Testis (tissue), 3 donors: ENCODE results near the gene TBX20. TPM values are rescaled to one million over a fixed set of nuclear protein-coding genes. Genes with fewer than 3 reads are reported as not detected.
"Not testable (repeated sequence)": the region's sequence is repeated elsewhere in the genome, so short reads cannot be mapped to it uniquely, and the experiment has no call there.

Experiments used
- DNase-seq: peaks from one replicate; pipeline ENCODE4 v3.0.0-alpha.2; 2019
- H3K27ac ChIP-seq, 2 donors: fragments of 200-600 bp; sonication (generic); one replicate each; pipeline ENCODE4 v1.5.1; 2019
- H3K27me3 ChIP-seq: fragments of 200-600 bp; sonication (generic); one replicate; pipeline ENCODE4 v1.5.1; 2019
- H3K36me3 ChIP-seq: fragments of 200-600 bp; sonication (generic); one replicate; pipeline ENCODE4 v1.5.1; 2017; ENCODE audit warnings: low read depth; ENCODE audit errors: missing control alignments
- H3K4me1 ChIP-seq: fragments of 200-600 bp; sonication (generic); one replicate; pipeline ENCODE4 v1.5.1; 2019
- H3K4me3 ChIP-seq, 2 donors: fragments of 200-600 bp; sonication (generic); one replicate each; pipeline ENCODE4 v1.5.1; 2017 to 2019
- H3K9me3 ChIP-seq: fragments of 200-600 bp; sonication (generic); one replicate; pipeline ENCODE4 v1.5.1; 2017
- WGBS, 2 donors: methylation state at CpG; one replicate each; pipeline ENCODE4 v1.1.5; 2018; 5-methylcytosine and 5-hydroxymethylcytosine counted together
- intact Hi-C: fragments of 100-400 bp; cut with DNase I; formaldehyde crosslinking; loops from one replicate; pipeline ENCODE4 v1.15.1; 2023; ENCODE audit warnings: low total_unique reads
- polyA plus RNA-seq: library from polyadenylated mRNA; stranded (reverse); fragments of 350-450 nt; fragmentation: Illumina TruSeq; extraction: RNeasy Lipid Tissue Mini Kit (QIAGEN cat#74804); gene quantifications from one replicate; pipeline ENCODE4 v1.2.3, GENCODE V29; 2014; ENCODE audit warnings: low read depth, low replicate concordance; ENCODE audit not compliant: insufficient read depth
- total RNA-seq, 2 donors: library from RNA; depleted of rRNA; stranded (reverse); fragments of >200 nt; gene quantifications; one replicate each; pipeline ENCODE4 v1.2.3, GENCODE V29; 2016

The TBX20 gene
- total and polyA plus RNA-seq, 3 donors from 2014 or later, result 0.63 to 3.8 (median 2.8) TPM

DNA sequence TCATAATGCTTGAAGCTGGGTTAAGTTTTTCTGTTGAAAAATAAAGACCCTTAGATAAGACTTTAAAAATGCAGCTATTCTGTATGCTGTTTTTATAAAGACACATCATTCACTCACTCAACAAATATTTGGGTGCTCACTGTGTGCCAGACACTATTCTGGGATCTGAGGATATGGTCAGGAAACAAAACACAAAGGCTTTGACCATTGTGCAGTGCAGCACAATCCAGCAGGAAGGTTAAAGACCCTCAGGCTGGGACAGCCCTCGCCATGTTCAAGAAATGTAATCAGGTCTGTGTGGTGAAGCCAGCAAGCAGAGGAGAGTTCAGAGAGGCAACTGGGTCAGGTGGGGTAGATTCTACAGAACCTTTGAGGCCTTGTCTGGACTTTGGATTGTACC is 31.5 kb downstream of the TBX20 start:
- H3K4me1 ChIP-seq, H3K36me3 ChIP-seq, DNase-seq, H3K9me3 ChIP-seq, H3K27me3 ChIP-seq, H3K27ac ChIP-seq, H3K4me3 ChIP-seq, intact Hi-C loops: not testable (repeated sequence)
- WGBS, 2 donors, result 86 to 88% methylated on average over 1 of the region's 1 CpG

DNA sequence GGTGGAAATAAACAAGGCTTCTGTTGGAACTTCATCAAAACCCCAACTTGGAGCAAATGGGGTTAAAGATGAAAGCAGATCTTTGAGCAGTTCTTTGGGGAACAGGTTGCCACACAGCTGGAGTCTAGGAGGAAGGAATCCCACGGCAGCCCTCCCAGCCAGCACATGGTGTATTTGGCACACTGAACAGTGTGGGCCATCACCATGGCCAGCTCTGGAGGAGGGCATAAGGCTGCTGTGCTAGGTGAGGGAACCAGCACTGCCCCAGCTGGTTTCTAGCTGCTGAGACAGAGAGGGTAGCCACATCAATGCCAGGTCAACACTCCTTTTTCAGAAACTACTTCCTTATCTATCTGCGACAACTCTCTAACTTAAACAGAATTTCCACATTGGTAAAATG is 33.7 kb downstream of the TBX20 start:
- intact Hi-C loops, H3K4me1 ChIP-seq, H3K36me3 ChIP-seq, H3K27me3 ChIP-seq, DNase-seq, H3K9me3 ChIP-seq, H3K4me3 ChIP-seq, H3K27ac ChIP-seq: not testable (repeated sequence)
- WGBS, 2 donors, result 61 to 74% methylated on average over 2 of the region's 2 CpGs

DNA sequence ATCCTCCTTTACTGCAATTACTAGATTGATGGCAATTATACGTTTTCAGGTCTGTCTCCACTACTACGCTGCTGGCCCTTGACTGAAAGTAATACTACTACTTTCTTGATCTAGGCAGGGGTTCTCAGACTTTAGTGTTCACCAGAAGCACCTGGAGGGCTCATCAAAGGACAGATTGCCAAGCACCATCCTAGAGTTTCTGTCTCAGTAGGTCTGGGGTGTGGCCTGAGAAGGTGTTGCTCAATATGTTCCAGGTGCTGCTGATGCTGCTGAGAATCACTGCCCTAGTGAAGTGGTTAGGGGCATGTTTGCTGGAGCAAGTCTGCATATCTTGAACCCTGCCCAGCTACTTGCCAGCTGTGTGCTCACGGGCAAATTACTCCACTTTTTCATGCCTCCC is 37.9 kb downstream of the TBX20 start:
- H3K4me3 ChIP-seq, H3K27ac ChIP-seq, H3K36me3 ChIP-seq, intact Hi-C loops, H3K9me3 ChIP-seq, H3K27me3 ChIP-seq, H3K4me1 ChIP-seq, DNase-seq: not testable (repeated sequence)
- WGBS, 2 donors, result 76 to 83% methylated on average over 3 of the region's 3 CpGs

DNA sequence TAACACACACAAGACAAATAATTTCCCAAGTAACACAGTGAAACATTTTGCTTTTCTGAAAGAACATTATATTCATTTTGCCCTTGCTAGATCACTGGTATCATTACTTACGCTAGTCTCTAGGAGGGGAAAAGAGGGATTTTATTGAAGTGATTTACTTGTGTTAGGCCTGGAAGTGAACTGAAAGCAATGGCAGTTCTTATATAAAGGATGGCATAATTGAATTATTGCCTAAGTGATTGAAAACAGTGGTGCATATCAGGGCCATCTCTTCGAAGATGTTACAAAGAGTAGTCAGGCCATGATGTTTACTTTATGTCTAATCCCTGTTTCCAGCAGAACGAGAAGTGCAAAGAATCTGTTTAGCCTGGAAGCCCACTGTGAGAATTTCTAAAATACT is 38.8 kb downstream of the TBX20 start:
- H3K9me3 ChIP-seq, H3K36me3 ChIP-seq, DNase-seq, H3K4me3 ChIP-seq, intact Hi-C loops, H3K27ac ChIP-seq, H3K27me3 ChIP-seq, H3K4me1 ChIP-seq: not testable (repeated sequence)
- 69 to 85% methylated on average over 3 of the region's 3 CpGs for WGBS, 2 donors

DNA sequence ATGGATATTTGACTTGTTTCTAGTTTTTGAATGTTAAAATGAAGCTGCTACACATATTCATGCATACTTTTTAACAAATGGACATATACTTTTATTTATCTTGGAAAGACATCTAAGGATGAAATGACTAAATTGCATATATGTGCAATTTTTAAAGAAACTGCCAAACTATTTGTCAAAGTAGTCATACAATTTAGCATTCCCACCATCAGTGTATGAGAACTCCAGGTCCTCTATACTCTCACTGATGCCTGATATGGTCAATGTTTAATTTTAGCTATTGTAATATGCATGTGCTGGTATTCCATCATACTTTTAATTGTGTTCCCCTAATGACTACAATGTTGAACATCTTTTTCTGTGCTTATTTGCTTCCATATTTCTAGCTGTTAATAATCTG is 47.0 kb downstream of the TBX20 start:
- H3K4me3 ChIP-seq, H3K36me3 ChIP-seq, H3K9me3 ChIP-seq, H3K27me3 ChIP-seq, H3K4me1 ChIP-seq, DNase-seq, H3K27ac ChIP-seq, intact Hi-C loops: not testable (repeated sequence)

- H3K4me3 ChIP-seq, H3K36me3 ChIP-seq, H3K9me3 ChIP-seq, DNase-seq, H3K4me1 ChIP-seq, H3K27me3 ChIP-seq, intact Hi-C loops, H3K27ac ChIP-seq: not testable (repeated sequence)
- WGBS, 2 donors, result 94 to 100% methylated on average over 1 of the region's 1 CpG
Observed at GRCh38 chr7:35204850-35205249, 49.0 kb downstream of the TBX20 start.

DNA sequence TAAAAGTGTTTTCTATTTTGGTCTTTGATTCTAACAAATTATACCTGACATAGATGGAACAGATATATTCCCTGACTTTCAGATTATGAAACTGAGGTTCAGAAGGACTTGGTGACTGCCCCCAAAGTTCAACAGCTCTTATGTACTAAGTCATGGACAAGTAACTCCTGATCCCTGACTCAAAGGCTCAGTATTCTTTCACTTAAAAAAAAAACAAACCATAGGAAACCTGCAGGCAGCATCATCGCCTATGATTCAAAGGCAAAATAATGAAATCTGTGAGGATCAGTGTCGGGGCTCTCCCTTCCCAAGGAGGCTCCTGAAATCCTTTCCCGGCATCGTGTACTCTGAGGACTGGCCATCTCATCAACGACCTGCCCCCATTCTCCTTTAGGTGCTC is 49.9 kb downstream of the TBX20 start:
- H3K27ac ChIP-seq, H3K4me1 ChIP-seq, intact Hi-C loops, H3K9me3 ChIP-seq, H3K27me3 ChIP-seq, H3K36me3 ChIP-seq, DNase-seq, H3K4me3 ChIP-seq: not testable (repeated sequence)
- WGBS, 2 donors, result 71 to 85% methylated on average over 1 to 5 of the region's 5 CpGs

DNA sequence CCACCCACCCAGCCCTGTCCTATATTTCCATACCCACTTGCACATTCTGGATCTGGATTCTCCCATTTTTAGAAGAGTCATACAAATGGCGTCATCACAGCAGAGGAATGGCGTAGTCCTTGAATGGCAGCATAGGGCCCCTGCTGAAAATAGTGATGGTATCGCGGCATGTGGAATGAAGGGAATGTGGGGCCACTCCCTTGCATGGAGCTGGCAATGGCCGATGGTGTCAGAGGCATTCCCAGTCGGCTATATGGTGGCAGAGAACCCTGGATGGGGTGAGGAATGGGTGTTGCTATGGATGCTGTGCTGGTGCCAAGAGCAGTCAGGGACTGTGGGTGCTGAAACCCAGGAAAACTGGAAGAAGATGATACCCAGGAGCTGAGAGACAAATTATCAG is 51.5 kb downstream of the TBX20 start:
- DNase-seq, H3K36me3 ChIP-seq, H3K9me3 ChIP-seq, H3K27me3 ChIP-seq, H3K27ac ChIP-seq, H3K4me1 ChIP-seq, intact Hi-C loops, H3K4me3 ChIP-seq: not testable (repeated sequence)
- WGBS, 2 donors, result 84 to 95% methylated on average over 6 of the region's 6 CpGs

- H3K9me3 ChIP-seq, intact Hi-C loops, H3K4me1 ChIP-seq, DNase-seq, H3K27me3 ChIP-seq, H3K4me3 ChIP-seq, H3K36me3 ChIP-seq, H3K27ac ChIP-seq: not testable (repeated sequence)
- 92 to 96% methylated on average over 2 of the region's 2 CpGs for WGBS, 2 donors
Observed at GRCh38 chr7:35200170-35200569, 53.7 kb downstream of the TBX20 start.

DNA sequence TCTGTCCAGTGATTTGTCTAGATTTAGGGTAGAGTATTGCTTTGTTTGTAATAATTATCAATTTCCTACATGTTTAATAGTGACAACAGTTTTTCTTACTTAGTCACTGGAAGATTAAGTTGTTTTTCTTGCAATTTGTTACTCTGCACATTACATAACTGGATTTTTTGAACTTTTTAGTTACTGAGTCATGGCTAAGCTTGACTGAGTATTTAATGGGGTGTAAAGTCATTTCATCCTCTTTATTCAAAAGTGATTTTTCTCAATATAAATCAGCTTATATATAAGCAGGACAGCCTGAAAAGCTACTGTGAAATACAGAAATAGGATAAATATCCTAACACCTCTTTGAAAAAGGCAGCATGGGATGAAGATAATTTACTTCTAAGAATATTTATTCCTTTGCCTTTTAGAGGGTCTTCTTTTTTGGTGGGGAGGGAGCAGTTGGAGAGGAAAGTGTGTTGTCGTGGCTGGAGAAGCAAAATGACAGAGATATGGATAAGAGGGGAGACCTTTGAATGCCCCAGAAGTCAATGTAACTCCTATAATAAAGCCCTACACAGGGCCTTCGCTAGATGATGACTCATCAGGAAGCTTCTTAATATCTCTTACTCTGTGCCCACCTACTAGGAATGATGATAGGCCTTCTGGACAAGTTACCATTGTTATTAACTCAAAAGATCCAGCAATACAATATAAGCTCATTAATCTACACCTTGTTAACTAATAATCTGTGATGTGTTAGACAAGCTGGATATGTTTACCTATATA is 55.3 kb downstream of the TBX20 start:
- H3K4me3 ChIP-seq, intact Hi-C loops, H3K27me3 ChIP-seq, H3K36me3 ChIP-seq, H3K9me3 ChIP-seq, DNase-seq, H3K27ac ChIP-seq, H3K4me1 ChIP-seq: not testable (repeated sequence)
- WGBS, 2 donors, result 76 to 80% methylated on average over 2 of the region's 2 CpGs

DNA sequence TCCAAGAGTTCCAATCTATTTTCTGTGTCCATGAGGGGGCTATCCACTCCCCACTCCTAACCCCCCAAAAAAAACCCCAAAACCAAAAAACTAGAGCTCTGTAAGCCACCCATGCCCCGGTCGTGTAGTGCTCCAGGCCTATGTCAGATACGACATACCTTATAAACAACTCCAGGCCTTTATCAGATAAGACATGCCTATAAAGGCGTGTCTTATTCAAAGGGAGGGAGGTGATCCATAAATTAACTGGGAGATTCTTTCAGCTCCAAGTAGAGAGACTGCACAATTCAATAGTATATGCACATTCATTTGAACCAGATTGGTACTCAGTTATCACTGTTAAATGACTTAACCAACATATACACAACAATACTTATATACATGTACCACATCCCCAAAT is 62.3 kb downstream of the TBX20 start:
- H3K9me3 ChIP-seq, H3K4me1 ChIP-seq, H3K36me3 ChIP-seq, H3K27me3 ChIP-seq, H3K27ac ChIP-seq, H3K4me3 ChIP-seq, intact Hi-C loops, DNase-seq: not testable (repeated sequence)
- 85% methylated on average over 4 of the region's 4 CpGs for WGBS, 2 donors

DNA sequence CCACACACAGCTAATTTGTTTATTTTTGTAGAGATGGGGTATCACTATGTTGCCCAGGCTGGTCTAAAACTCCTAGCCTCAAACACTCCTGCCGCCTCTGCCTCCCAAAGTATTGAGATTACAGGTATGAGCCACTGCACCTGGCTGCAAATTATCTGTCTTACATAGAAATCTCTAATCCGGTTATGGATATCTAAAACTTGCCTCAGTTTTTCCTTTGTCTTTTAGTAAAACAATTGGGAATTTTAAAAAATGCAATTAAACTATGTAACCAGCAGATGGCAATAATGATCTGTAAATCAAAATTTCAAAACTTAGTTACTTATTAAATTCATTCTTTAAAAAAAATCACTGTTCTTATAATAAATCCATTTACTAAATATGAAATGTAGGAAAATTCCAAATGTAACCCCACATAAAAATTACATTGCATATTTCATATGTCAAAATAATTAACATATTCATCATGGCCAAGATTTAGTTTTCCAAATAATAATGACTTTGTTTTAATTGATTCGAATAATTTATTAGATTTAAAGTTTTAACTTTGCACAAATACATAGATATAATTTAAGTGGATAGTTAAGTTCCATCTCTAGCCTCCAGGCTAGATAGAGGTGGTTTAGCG is 63.6 kb downstream of the TBX20 start:
- H3K27me3 ChIP-seq, DNase-seq, H3K4me3 ChIP-seq, H3K36me3 ChIP-seq, intact Hi-C loops, H3K9me3 ChIP-seq, H3K4me1 ChIP-seq, H3K27ac ChIP-seq: not testable (repeated sequence)
- 53 to 57% methylated on average over 4 of the region's 4 CpGs for WGBS, 2 donors
